Fibroblast of the aortic adventitia (primary cell): ENCODE data around the gene AMTN. TPM values are rescaled to one million over a fixed set of nuclear protein-coding genes. Genes with fewer than 3 reads are reported as not detected.

ENCODE experiments used
- DNase-seq: peaks from one replicate; pipeline ENCODE4 v3.0.0-alpha.2; 2010; ENCODE audit warnings: low read depth
- H3K4me3 ChIP-seq: 2 replicates; pipeline ENCODE4 v1.5.1; 2011; ENCODE audit warnings: low read depth, mild to moderate bottlenecking, control low read depth, low read length, moderate library complexity
- total RNA-seq: library from RNA; depleted of rRNA; stranded (reverse); fragments of >200 nt; gene quantifications from 2 replicates; pipeline ENCODE4 v1.2.3, GENCODE V29; 2012; ENCODE audit warnings: low replicate concordance
- TF ChIP-seq, protein P1 (sequence below): IDR thresholded peaks from 2 replicates; pipeline ENCODE4 v1.5.1; 2011; ENCODE audit warnings: mild to moderate bottlenecking, low read length, control low read depth, inconsistent platforms; ENCODE audit not compliant: insufficient read depth

Gene AMTN
- total RNA-seq, 1 donor: not detected

DNA sequence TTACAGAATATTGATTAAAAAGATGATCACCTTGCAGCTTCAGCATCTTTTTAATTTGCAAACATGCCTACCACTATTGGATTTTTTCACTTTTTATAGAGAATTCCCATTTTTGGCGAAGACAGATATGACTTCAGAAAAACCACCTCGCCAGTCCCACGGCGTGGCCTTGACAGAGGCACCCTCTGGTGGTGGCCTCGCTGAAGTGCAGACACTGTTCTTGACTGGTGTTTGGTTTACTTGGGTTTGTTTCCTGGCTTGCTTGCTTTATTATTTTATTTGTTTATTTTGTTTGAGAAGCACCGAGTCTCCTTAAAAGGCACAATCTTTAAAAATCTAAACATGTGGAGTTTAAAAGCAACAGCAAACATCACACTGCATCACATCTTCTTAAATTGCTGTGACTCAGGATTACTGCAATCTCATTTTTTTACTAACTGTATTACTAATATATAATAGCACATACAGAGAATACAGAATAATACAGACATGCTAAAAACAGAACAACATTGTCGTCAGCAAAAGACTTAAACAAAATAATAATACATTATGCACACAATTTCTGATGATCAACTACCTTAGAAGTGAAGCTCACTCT is 13.1 kb upstream of the AMTN start:
- H3K4me3 ChIP-seq: no peak overlapping the region
- peak; percentile 57 for DNase-seq
- TF ChIP-seq, protein P1, sequence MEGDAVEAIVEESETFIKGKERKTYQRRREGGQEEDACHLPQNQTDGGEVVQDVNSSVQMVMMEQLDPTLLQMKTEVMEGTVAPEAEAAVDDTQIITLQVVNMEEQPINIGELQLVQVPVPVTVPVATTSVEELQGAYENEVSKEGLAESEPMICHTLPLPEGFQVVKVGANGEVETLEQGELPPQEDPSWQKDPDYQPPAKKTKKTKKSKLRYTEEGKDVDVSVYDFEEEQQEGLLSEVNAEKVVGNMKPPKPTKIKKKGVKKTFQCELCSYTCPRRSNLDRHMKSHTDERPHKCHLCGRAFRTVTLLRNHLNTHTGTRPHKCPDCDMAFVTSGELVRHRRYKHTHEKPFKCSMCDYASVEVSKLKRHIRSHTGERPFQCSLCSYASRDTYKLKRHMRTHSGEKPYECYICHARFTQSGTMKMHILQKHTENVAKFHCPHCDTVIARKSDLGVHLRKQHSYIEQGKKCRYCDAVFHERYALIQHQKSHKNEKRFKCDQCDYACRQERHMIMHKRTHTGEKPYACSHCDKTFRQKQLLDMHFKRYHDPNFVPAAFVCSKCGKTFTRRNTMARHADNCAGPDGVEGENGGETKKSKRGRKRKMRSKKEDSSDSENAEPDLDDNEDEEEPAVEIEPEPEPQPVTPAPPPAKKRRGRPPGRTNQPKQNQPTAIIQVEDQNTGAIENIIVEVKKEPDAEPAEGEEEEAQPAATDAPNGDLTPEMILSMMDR: peak; percentile 99

DNA sequence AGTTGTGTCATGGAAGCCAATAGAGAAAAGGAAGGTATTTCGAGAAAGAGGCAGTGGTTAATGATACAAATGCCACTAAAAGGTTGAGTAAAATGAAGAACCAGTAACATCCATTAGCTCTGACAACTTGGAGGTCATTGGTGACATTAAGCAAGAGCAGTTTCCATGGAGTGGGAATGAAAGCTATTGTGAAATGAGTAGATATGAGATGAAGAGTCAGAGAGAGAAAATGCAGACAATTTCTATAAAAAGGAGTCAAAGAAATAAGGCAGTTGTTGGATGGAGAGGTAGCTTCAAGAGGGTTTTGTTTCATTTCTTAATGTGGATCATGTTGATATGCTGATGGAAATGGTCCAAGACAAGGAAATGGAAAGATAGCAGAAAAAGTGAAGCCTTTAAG is 9.6 kb upstream of the AMTN start:
- TF ChIP-seq, protein P1: no peak
- peak; percentile 68 for DNase-seq

DNA sequence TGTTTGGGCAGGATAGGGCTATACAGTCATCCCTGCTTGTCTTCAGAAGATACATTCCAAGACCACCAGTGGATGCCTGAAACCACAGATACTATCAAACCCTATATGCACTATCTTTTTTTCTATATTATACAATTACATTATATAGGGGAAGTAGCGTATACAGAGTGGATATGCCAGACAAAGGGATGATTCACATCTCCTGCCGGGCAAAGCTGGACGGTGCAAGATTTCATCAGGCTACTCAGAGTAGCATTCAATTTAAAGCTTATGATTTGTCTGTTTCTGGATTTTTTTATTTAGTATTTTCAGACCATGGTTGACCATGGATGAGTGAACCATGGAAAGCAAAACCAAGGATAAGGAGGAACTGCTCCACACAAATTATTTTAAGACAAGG is 7.0 kb upstream of the AMTN start:
- no peak overlapping the region for H3K4me3 ChIP-seq
- TF ChIP-seq, protein P1: no peak
- no peak for DNase-seq

More for the DNA sequence above, 9.6 kb upstream of the AMTN start:
- H3K4me3 ChIP-seq: no peak overlapping the region

DNA sequence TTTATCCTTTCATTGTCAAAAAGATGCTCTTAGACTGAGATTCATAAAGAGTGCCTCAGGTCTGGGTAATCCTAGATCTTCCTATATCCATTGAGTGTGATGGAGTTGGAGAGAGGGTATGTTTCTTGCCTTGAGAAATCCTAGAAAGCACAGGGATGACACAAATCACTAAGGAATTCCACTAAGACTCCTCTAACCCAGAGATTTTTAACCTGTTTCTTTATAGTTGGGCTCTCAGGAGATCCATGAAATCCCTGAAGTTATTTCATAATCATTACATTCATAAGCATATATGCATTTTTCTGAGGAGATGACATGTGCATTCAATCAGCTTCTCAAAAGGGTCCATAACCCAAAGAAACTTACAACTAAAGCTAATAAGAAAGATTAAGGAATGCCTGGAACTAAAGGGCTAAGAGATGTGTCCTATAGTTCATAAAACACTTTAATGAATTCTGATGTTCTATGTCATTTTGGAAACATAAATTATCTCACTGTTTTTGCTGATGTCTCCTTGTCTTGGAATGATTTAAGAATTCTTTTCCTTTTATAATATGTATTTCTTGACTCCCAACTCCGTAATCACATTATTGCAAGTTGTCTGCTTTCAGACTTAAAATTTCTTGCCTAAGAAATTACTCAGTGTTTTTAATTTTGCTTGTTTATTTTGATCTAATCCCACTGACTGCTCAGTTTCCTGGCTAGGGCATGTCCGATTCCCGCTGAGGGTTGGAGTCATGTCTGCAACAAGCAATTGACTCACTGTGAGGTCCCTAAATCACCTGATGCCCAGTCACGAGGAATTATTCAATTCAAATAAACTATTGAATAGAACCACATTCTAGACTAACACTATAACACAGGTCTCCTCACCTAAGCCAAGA is 2.8 kb upstream of the AMTN start:
- TF ChIP-seq, protein P1: no peak
- H3K4me3 ChIP-seq: no peak overlapping the region
- DNase-seq: peak; percentile 53

DNA sequence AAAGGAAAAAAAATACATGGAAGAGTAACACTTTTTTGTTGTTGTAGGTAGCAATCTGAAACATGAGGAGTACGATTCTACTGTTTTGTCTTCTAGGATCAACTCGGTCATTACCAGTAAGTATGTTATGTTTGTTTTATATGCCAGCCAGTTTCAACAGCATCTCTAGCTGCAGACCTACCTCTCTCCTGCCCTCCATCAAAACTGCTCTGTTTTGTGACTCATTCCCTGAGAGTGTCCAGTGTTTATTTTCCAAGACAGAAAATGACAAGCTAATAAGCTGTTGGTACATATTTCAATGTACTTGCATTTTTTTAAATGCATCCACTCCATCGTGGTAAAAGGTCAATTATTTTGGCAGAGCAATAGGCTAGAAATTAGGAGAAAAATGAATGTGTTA is 347 bp downstream of the AMTN start:
- peak; percentile 14 for DNase-seq
- no peak overlapping the region for H3K4me3 ChIP-seq
- TF ChIP-seq, protein P1: no peak

DNA sequence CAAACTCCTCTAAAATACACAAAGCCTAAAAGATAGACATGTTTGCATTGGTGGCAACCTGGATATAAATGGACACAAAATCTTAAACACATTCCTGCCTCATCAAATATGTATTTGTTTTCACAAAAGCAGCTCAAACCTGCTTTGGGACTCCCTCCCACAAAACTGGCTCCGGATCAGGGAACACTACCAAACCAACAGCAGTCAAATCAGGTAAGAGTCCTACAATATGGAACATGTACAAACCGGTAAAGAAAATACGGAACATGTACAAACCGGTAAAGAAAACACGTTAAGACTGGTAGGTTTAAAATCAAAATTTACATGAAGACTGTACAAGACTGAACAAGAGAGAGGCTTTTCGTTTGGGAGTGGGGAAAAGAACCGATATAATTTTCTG is 4.3 kb downstream of the AMTN start:
- no peak overlapping the region for H3K4me3 ChIP-seq
- no peak for DNase-seq
- TF ChIP-seq, protein P1: no peak
